ENCODE results near the gene PITPNM3.

The PITPNM3 gene

DNA sequence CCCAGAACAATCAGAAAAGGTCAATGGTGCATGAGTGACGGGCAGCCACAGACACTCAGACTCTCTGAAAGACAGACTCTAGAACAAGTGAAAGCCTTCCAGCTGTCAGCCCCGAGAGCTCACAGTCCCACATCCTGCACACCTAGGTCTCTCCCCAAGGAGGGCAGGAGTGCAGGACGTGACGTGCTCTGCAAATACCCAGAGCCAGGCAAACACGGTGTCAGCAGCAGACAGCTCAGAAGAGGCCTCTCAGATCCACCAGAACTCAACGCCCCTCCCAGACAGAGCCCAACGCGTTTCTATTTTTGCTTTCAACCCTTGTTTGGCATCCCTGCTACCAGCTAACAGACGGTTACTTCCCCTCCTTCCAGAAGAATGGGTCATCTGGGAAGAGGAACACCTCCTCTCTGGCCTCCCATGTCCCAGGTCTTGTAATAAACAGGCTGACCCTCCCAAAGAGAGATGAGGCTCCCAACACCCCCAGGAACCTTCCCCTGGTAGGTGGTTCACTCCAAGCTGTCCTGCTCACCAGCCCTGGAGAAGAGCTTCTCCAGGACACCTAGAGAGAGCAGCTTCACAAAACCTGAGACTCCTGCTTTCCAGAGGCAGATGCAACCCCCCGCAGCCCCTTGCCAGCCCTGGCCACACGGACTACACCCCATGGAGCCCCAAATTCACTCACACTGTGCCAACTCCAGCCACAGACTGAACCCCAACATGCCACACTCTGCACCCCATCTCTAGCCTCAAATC lies 7.6 kb downstream of the PITPNM3 start:
- TF ChIP-seq, protein P1, sequence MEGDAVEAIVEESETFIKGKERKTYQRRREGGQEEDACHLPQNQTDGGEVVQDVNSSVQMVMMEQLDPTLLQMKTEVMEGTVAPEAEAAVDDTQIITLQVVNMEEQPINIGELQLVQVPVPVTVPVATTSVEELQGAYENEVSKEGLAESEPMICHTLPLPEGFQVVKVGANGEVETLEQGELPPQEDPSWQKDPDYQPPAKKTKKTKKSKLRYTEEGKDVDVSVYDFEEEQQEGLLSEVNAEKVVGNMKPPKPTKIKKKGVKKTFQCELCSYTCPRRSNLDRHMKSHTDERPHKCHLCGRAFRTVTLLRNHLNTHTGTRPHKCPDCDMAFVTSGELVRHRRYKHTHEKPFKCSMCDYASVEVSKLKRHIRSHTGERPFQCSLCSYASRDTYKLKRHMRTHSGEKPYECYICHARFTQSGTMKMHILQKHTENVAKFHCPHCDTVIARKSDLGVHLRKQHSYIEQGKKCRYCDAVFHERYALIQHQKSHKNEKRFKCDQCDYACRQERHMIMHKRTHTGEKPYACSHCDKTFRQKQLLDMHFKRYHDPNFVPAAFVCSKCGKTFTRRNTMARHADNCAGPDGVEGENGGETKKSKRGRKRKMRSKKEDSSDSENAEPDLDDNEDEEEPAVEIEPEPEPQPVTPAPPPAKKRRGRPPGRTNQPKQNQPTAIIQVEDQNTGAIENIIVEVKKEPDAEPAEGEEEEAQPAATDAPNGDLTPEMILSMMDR (conservative IDR thresholded peaks at IDR 0.05), result no peak
- H3K27ac ChIP-seq, result peak overlapping the region; percentile 21

DNA sequence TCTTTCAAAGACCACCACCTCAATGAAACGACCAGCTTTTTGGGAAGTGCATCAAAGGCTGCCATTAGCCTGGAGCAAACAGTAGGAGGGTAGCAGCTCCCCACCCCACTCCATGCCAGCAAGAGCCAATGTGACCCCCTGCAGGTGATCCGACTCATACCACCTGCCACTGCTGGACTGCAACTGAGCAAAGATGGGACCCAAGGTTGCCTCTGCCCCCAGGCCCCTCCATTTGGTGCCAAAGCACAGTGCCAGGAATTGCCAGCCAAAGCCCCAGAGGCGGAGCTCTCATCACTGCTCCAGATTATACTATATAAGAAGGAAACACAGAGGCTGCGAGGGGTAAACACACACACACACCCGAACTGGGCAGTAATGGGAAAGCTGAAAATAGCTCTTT lies 8.3 kb downstream of the PITPNM3 start:
- TF ChIP-seq, protein P1 (conservative IDR thresholded peaks at IDR 0.05), result no peak
- H3K27ac ChIP-seq, result no peak overlapping the region

DNA sequence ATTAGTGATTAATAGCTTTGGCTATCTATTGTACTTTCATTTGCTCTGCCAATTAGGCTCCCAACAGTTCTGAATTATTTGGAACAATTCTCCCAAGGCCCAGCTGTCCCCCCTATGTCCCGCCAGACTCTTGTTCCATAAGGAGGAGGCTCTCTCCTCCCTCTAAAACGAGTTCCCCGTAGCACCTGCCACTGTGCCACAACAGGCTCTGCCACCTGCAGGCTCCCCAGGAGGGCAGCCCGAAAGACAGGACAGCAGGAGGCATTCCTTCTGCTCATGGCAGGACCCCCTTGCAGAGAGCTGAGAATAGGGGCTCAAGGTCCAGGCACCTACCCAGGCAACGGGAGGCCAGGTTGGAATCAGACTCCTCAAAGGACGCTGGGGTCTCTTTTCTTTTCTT lies 9.0 kb downstream of the PITPNM3 start:
- no peak overlapping the region for H3K27ac ChIP-seq
- TF ChIP-seq, protein P1 (conservative IDR thresholded peaks at IDR 0.05), result no peak

DNA sequence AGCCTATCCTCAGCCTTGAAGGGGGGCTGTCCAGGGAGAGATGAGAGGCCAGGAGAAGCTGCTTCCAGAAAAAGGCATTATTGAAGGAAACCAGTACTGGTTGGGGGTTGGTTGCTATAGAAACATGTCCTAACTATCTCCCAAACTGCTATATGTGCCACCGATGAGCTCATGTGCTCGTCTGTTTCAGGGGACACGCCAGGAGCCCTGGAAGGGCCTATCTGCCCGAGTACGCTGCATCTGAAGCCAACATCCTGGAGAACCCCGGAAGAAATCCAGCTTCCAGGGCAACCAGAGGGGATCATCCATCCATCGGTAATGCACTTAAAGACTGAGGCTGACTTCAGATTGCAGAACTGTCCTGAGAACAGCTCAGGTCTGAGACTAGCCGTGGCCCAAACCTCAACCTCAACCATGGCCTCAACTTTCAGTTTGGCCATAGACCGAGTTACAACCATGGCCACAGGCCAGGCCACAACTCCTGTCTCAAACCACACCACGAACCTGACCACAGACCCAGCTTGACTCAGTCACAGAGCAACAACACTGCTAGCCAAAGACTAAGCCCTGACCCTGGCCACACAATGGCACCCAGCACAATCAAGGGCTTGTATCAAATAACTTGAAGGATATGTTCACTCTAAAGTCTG lies 10.2 kb downstream of the PITPNM3 start:
- H3K27ac ChIP-seq, result no peak overlapping the region
- TF ChIP-seq, protein P1 (conservative IDR thresholded peaks at IDR 0.05), result no peak

DNA sequence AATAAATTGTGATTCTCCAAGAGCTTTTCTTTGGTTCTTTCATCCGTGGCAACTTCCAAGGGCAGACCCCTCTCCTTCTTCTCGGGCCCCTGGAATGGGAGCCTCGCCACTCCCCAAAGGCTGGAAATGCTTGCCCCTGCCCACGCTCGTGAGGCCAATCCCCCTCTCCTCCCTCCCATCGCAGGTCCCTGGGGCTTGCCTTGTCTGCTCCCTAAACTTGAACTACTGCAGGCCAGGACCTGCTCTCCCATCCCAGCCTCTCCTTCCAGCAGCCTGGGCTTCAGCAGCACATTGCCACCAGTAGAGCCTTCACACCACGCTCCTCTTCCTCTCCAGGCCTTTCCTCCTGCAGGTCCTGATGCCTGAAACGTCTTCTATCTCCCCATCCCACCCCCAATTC lies 11.1 kb downstream of the PITPNM3 start:
- H3K27ac ChIP-seq, result no peak overlapping the region
- TF ChIP-seq, protein P1 (conservative IDR thresholded peaks at IDR 0.05), result no peak

DNA sequence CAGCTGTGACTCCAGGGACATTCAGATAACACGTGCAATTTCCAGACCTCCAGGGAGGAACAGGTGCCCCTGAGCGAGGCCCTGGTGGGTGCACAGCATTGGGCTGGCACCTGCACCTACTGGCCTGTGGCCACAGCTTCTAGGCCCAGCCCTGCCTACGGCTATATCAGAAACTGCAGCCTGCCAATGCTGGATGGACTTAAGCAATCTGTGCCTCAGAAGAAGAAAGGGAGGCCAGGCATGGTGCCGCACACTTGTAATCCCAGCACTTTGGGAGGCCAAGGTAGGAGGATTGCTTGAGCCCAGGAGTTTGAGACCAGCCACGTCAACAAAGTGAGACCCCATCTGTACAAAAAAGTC lies 12.4 kb downstream of the PITPNM3 start:
- no peak overlapping the region for H3K27ac ChIP-seq
- TF ChIP-seq, protein P1 (conservative IDR thresholded peaks at IDR 0.05), result no peak

DNA sequence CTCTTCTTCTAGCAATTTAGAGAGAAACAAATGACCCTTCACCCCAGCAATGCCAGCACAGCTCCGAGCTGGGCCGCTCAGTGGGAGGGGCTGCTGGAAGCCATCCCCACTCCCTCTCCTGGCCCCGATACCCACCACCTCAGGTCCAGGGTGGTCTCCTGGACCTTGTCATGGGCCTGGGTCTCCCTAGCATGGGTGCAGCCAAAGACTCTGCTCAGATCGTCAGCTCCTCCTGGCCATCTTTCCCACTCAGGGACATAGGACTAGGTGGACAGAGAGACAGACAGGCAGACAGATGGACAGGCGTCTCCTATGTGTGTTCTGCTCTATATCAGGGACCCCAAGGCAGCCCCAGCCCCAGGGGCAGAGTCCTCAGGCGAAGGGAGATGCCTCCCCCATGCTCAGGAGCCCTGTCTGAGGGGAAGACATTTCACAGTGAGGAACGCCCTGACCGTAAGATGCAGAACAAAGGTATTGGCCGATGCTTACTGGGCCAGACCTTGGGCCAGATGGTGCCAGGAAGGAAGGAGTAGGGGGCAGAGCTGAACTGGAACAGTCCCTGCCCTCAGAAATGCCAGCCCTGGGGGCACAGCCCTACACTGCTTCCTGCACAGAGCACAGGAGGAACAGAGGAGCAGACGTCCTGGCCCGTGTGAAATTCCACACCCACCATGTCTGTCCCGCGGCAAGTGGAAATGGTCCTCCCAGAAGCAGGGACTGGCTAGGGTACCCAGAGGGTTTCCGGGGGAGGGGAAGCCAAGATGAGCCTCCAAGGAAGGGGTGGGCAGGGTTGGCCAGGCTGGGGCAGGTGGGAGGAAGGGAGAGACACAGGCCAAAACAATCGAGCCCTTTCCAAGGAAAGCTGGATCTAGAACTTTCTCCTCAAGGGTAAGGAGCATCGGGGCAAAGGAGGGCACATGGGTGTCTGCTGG lies 13.0 kb downstream of the PITPNM3 start:
- TF ChIP-seq, protein P1 (conservative IDR thresholded peaks at IDR 0.05), result no peak
- H3K27ac ChIP-seq, result no peak overlapping the region
